GM20000 (cell line): Measurements from ENCODE around the gene NEDD9.

ENCODE experiments used
- DNase-seq: peaks from one replicate; pipeline ENCODE4 v3.0.0; 2012; ENCODE audit warnings: low spot score
- CTCF ChIP-seq: IDR thresholded peaks from 2 replicates; pipeline ENCODE4 v1.5.1; 2012; ENCODE audit warnings: mild to moderate bottlenecking, control low read depth; ENCODE audit errors: extremely low read depth, missing control alignments

The NEDD9 gene

GRCh38 chr6:11241154-11241792, 8.8 kb upstream of the NEDD9 start:
- no peak for TF ChIP-seq CTCF
- DNase-seq = no peak

- no peak for TF ChIP-seq CTCF
- DNase-seq = no peak
Observed at GRCh38 chr6:11237956-11238355, 5.5 kb upstream of the NEDD9 start.

- DNase-seq = no peak
- TF ChIP-seq CTCF = no peak
Observed at GRCh38 chr6:11237428-11237827, 5.0 kb upstream of the NEDD9 start.

GRCh38 chr6:11236915-11237314, 4.4 kb upstream of the NEDD9 start:
- TF ChIP-seq CTCF = no peak

GRCh38 chr6:11236076-11236750, 3.7 kb upstream of the NEDD9 start:
- peak; percentile 64 for DNase-seq
- TF ChIP-seq CTCF = no peak

More at GRCh38 chr6:11236915-11237314, 4.4 kb upstream of the NEDD9 start:
- DNase-seq = no peak

- no peak for TF ChIP-seq CTCF
- DNase-seq = no peak
Observed at GRCh38 chr6:11235062-11235461, 2.6 kb upstream of the NEDD9 start.

- TF ChIP-seq CTCF = no peak
Observed at GRCh38 chr6:11233673-11234573, 1.5 kb upstream of the NEDD9 start.

More at GRCh38 chr6:11233673-11234573, 1.5 kb upstream of the NEDD9 start:
- no peak for DNase-seq
